SK-N-SH (cell line): ENCODE results near the gene ATP6V1F.

Experiments used
- EP300 ChIP-seq, 2 experiments: IDR thresholded peaks; 2 replicates each; pipeline versions ENCODE4 v1.4.0 to v1.6.1; 2012; ENCODE audit warnings: borderline replicate concordance in 1 of 2, low read depth in 1 of 2, low read length in 1 of 2
- EZH2phosphoT487 ChIP-seq: fragments of 200-600 bp; sonication (generic); IDR thresholded peaks from 2 replicates; pipeline ENCODE4 v1.6.1; 2017; ENCODE audit warnings: low read depth, mixed run types, mild to moderate bottlenecking, antibody characterized with exemption, moderate library complexity, borderline replicate concordance
- FOXJ3 ChIP-seq: sonication (generic); formaldehyde crosslinking; IDR thresholded peaks from 2 replicates; pipeline ENCODE4 v1.5.1; 2020; ENCODE audit warnings: mild to moderate bottlenecking, missing genetic modification reagents
- GABPA ChIP-seq: IDR thresholded peaks from 2 replicates; pipeline ENCODE4 v1.4.0; 2012; ENCODE audit warnings: low read depth, mild to moderate bottlenecking
- JUND ChIP-seq: IDR thresholded peaks from 2 replicates; pipeline ENCODE4 v1.4.0; 2012
- MXI1 ChIP-seq: IDR thresholded peaks from 2 replicates; pipeline ENCODE4 v1.6.1; 2012; ENCODE audit warnings: mild to moderate bottlenecking, low read depth, low read length, improper control_type of control experiment
- NRF1 ChIP-seq: IDR thresholded peaks from 2 replicates; pipeline ENCODE4 v1.6.1; 2012; ENCODE audit warnings: low read depth, mild to moderate bottlenecking, low read length
- POLR2AphosphoS5 ChIP-seq: IDR thresholded peaks from 2 replicates; pipeline ENCODE4 v1.6.1; 2012; ENCODE audit warnings: low read depth, low read length
- RFX5 ChIP-seq: IDR thresholded peaks from 2 replicates; pipeline ENCODE4 v1.6.1; 2012; ENCODE audit warnings: mild to moderate bottlenecking, improper control_type of control experiment, low read length
- SIN3A ChIP-seq: IDR thresholded peaks from 2 replicates; pipeline ENCODE4 v1.6.1; 2012; ENCODE audit warnings: low read depth, mild to moderate bottlenecking, low read length, moderate library complexity, borderline replicate concordance
- TF ChIP-seq, protein P1 (sequence below): fragments of 200-600 bp; sonication (generic); IDR thresholded peaks from 2 replicates; pipeline ENCODE4 v1.6.1; 2017; ENCODE audit warnings: antibody characterized with exemption, mild to moderate bottlenecking, moderate library complexity
- TF ChIP-seq, protein P2 (sequence below): fragments of 150-350 bp; IDR thresholded peaks from 2 replicates; pipeline ENCODE4 v1.6.1; 2017; ENCODE audit warnings: antibody characterized with exemption, low read length, low read depth, borderline replicate concordance
- TF ChIP-seq, protein P3 (sequence below): IDR thresholded peaks from 2 replicates; pipeline ENCODE4 v1.6.1; 2012; ENCODE audit warnings: mild to moderate bottlenecking, low read depth, low read length, moderate library complexity

DNA sequence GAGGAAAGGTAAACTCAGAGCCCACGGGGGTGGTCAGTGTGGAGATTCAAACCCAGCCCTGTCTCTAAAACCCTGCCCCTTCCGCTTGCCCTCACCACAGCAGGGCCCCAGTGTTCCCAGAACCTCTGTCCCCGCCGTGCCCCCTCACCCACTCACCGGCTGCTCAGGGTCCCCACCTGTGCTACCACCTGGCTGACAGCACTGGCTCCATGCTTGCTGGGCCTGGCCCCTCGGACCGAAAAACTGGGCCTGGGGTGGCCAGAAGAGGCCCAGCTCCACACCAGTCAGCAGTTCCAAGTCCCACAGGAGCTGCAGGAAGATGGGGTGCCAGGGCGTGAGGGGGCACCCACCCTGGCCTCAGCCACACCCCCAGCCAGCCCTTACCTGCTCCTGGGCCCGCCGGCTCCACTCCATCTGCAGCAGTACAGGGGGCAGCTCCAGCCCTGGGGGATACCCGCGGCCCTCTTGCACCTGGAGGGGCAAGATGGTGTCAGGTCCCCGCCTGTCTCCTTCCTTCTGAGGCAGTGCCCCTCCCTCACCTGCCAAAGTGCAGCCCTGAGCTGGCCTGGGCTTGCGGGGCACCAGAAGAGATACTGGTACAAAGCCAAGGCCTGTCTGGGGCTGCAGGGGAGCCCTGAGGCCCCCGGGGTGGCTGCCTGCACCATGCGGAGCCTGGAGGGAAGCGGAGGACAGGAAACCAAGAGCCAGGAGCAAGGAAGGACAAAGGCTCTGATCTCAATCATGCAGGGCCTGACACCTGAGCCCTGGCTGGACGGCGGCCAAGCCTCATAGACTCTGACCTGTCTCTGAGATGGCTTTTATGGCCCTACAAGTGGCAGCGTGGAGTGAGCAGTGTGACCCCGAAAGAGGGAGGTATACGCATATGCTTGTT, 11.7 kb downstream of the ATP6V1F start:
- TF ChIP-seq FOXJ3 (CRISPR knock-in tag) (no peak), MXI1 (no peak), POLR2AphosphoS5 (no peak), RFX5 (no peak), NRF1 (no peak), EP300 (IDR thresholded peaks at IDR 0.05; ENCODE audit: borderline replicate concordance in 1 of 2, low read depth in 1 of 2, low read length in 1 of 2) (no peak), JUND (no peak), EZH2phosphoT487 (no peak), GABPA (no peak), SIN3A (no peak)
- TF ChIP-seq, protein P1, sequence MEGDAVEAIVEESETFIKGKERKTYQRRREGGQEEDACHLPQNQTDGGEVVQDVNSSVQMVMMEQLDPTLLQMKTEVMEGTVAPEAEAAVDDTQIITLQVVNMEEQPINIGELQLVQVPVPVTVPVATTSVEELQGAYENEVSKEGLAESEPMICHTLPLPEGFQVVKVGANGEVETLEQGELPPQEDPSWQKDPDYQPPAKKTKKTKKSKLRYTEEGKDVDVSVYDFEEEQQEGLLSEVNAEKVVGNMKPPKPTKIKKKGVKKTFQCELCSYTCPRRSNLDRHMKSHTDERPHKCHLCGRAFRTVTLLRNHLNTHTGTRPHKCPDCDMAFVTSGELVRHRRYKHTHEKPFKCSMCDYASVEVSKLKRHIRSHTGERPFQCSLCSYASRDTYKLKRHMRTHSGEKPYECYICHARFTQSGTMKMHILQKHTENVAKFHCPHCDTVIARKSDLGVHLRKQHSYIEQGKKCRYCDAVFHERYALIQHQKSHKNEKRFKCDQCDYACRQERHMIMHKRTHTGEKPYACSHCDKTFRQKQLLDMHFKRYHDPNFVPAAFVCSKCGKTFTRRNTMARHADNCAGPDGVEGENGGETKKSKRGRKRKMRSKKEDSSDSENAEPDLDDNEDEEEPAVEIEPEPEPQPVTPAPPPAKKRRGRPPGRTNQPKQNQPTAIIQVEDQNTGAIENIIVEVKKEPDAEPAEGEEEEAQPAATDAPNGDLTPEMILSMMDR = no peak
- TF ChIP-seq, protein P2, sequence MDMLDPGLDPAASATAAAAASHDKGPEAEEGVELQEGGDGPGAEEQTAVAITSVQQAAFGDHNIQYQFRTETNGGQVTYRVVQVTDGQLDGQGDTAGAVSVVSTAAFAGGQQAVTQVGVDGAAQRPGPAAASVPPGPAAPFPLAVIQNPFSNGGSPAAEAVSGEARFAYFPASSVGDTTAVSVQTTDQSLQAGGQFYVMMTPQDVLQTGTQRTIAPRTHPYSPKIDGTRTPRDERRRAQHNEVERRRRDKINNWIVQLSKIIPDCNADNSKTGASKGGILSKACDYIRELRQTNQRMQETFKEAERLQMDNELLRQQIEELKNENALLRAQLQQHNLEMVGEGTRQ = no peak
- TF ChIP-seq, protein P3, sequence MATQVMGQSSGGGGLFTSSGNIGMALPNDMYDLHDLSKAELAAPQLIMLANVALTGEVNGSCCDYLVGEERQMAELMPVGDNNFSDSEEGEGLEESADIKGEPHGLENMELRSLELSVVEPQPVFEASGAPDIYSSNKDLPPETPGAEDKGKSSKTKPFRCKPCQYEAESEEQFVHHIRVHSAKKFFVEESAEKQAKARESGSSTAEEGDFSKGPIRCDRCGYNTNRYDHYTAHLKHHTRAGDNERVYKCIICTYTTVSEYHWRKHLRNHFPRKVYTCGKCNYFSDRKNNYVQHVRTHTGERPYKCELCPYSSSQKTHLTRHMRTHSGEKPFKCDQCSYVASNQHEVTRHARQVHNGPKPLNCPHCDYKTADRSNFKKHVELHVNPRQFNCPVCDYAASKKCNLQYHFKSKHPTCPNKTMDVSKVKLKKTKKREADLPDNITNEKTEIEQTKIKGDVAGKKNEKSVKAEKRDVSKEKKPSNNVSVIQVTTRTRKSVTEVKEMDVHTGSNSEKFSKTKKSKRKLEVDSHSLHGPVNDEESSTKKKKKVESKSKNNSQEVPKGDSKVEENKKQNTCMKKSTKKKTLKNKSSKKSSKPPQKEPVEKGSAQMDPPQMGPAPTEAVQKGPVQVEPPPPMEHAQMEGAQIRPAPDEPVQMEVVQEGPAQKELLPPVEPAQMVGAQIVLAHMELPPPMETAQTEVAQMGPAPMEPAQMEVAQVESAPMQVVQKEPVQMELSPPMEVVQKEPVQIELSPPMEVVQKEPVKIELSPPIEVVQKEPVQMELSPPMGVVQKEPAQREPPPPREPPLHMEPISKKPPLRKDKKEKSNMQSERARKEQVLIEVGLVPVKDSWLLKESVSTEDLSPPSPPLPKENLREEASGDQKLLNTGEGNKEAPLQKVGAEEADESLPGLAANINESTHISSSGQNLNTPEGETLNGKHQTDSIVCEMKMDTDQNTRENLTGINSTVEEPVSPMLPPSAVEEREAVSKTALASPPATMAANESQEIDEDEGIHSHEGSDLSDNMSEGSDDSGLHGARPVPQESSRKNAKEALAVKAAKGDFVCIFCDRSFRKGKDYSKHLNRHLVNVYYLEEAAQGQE = no peak
